ENCODE measurements around the gene FMO3.

DNA sequence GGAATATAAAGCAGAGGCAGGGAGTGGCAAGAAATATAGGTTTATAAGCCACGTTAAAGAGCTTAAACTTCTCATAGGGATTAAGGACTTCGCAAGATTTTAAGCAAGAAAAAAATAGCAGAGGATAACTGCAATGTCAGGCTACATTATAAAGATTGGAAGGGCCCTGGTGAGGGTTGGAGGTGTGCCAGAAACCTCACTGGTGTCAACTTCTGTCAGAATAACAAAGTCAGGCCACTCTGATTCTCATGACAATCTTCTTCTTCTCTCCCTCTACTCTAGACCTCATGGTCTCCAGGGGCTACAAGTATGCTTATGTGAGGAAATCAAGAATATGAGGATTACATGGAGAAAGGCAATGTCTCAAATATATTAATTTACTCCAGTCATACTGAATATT, 61.8 kb downstream of the FMO3 start:
- TF ChIP-seq, protein P1, sequence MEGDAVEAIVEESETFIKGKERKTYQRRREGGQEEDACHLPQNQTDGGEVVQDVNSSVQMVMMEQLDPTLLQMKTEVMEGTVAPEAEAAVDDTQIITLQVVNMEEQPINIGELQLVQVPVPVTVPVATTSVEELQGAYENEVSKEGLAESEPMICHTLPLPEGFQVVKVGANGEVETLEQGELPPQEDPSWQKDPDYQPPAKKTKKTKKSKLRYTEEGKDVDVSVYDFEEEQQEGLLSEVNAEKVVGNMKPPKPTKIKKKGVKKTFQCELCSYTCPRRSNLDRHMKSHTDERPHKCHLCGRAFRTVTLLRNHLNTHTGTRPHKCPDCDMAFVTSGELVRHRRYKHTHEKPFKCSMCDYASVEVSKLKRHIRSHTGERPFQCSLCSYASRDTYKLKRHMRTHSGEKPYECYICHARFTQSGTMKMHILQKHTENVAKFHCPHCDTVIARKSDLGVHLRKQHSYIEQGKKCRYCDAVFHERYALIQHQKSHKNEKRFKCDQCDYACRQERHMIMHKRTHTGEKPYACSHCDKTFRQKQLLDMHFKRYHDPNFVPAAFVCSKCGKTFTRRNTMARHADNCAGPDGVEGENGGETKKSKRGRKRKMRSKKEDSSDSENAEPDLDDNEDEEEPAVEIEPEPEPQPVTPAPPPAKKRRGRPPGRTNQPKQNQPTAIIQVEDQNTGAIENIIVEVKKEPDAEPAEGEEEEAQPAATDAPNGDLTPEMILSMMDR (conservative IDR thresholded peaks at IDR 0.05 in 1 of 2, IDR thresholded peaks at IDR 0.05 in 1 of 2; ENCODE audit: low read depth in 1 of 2, low read length in 2 of 2): no peak
- TF ChIP-seq EZH2 (IDR thresholded peaks at IDR 0.05; ENCODE audit: low read length, missing control alignments): no peak
